Lower lobe of right lung (tissue), 2 donors: ENCODE measurements around the gene CLCF1. TPM values are rescaled to one million over a fixed set of nuclear protein-coding genes. Genes with fewer than 3 reads are reported as not detected.

Experiments used
- ATAC-seq, 2 donors: fragments of 200-7000 bp; cut with Tn5 transposase; one replicate each; pipeline ENCODE4 v1.9.1; 2020 to 2022; ENCODE audit warnings: mild to moderate bottlenecking in 2 of 2, moderate library complexity in 2 of 2
- DNase-seq: peaks from one replicate; pipeline ENCODE4 v3.0.0-alpha.2; 2020
- H3K27ac ChIP-seq: fragments of 200-600 bp; one replicate; pipeline ENCODE4 v1.8.0; 2022
- H3K27me3 ChIP-seq: fragments of 200-600 bp; one replicate; pipeline ENCODE4 v1.8.0; 2022; ENCODE audit warnings: low read depth
- H3K36me3 ChIP-seq: fragments of 200-600 bp; one replicate; pipeline ENCODE4 v1.8.0; 2022; ENCODE audit warnings: mild to moderate bottlenecking
- H3K4me1 ChIP-seq: fragments of 200-600 bp; one replicate; pipeline ENCODE4 v1.8.0; 2022
- H3K4me3 ChIP-seq: fragments of 200-600 bp; one replicate; pipeline ENCODE4 v1.8.0; 2022; ENCODE audit warnings: mild to moderate bottlenecking
- H3K9me3 ChIP-seq: fragments of 200-600 bp; one replicate; pipeline ENCODE4 v1.8.0; 2022
- CTCF ChIP-seq: fragments of 200-600 bp; IDR thresholded peaks from one replicate; pipeline ENCODE4 v1.8.0; 2022; ENCODE audit warnings: antibody characterized with exemption, mild to moderate bottlenecking
- intact Hi-C: fragments of 100-400 bp; cut with DNase I; formaldehyde crosslinking; loops from one replicate; pipeline ENCODE4 v1.11.0; 2022
- total RNA-seq: library from RNA; stranded (reverse); fragmentation: NEBNext Ultra II Directional; extraction: Animal tissue kit (Norgen Biotek cat#: 25700); gene quantifications from one replicate; pipeline ENCODE4 v1.2.1, GENCODE V29; 2021
- donor health status: DM: no; HTN: yes; CAD: no; lungs with severe emphysema.

CLCF1 gene
- total RNA-seq, 1 donor from 2014 or later = 3.7 TPM

DNA sequence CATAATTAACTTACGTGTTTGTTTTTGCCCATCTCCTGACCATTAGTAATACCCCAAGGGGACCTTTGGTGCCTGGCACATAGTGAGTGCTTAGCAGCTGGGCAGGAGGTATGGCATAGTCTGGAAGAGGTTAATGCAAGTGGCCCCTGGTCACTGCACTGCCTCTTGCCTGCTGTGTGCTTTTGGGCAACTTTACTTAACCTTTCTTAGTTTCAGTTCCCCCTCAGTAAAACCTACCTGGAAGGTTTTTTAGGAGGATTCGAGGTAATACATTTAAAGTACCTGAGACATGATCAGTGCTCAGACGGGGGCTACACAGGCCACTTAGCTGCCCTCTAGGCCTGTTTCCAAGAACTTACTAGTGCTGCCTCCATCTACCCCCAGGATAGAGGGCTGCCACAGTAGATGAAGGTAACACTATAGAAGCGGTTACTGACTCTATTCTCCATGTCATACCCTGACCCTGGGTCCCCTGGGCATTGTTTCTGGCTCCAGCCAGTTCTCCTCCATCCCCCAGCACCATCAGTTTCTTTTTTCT is 23.4 kb downstream of the CLCF1 start:
- intact Hi-C loops = loop anchor here (5.0 kb wide), 1 partner anchor 37 kb away; no protein-coding TSS in a partner anchor
- no peak overlapping the region for H3K4me3 ChIP-seq
- H3K36me3 ChIP-seq = no peaks in the 10 kb centered on the region
- ATAC-seq (no peak), DNase-seq (no peak)
- H3K4me1 ChIP-seq = peaks cover 52% of the 10 kb centered on the region
- H3K27me3 ChIP-seq = no peaks in the 10 kb centered on the region
- H3K27ac ChIP-seq = no peak overlapping the region
- TF ChIP-seq CTCF = no peak
- H3K9me3 ChIP-seq = no peaks in the 10 kb centered on the region

DNA sequence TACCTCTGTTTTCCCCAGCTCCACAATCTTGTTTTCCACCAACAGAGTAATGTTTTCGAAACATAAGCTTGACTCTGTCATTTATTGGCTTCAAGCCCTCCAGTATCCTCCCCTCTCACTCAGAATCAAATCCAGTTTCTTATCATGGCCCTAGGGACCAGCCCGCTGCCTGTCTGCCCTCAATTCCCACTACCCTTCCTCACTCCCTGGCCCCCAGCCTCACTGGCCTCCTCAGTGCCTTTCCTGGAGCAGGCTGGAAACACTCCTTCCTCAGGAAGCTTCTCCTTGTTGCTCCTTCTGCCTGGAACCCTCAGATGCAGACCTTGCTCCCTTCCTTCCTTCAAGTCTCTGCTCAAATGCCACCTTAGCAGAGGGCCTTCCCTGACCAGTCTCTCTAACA is 23.9 kb downstream of the CLCF1 start:
- TF ChIP-seq CTCF = no peak
- Histone ChIP-seq H3K9me3 (no peaks in the 10 kb centered on the region), H3K27ac (no peak overlapping the region), H3K27me3 (no peaks in the 10 kb centered on the region), H3K4me3 (no peak overlapping the region), H3K36me3 (no peaks in the 10 kb centered on the region), H3K4me1 (peaks cover 50% of the 10 kb centered on the region)
- no peak for DNase-seq
- ATAC-seq = no peak
- intact Hi-C loops = no loop called here

- no peaks in the 10 kb centered on the region for H3K27me3 ChIP-seq
- H3K4me1 ChIP-seq = peaks cover 45% of the 10 kb centered on the region
- H3K9me3 ChIP-seq = no peaks in the 10 kb centered on the region
- no peak overlapping the region for H3K4me3 ChIP-seq
- TF ChIP-seq CTCF = no peak
- no peaks in the 10 kb centered on the region for H3K36me3 ChIP-seq
- no peak for ATAC-seq
- no peak overlapping the region for H3K27ac ChIP-seq
- DNase-seq = no peak
- intact Hi-C loops = no loop called here
These were observed 24.4 kb downstream of the CLCF1 start for GRCh38 chr11:67349036-67349435.

- H3K27ac ChIP-seq = no peak overlapping the region
- intact Hi-C loops = no loop called here
- H3K36me3 ChIP-seq = no peaks in the 10 kb centered on the region
- H3K4me1 ChIP-seq = peaks cover 42% of the 10 kb centered on the region
- ATAC-seq (no peak), DNase-seq (no peak)
- H3K9me3 ChIP-seq = no peaks in the 10 kb centered on the region
- TF ChIP-seq CTCF = no peak
- no peaks in the 10 kb centered on the region for H3K27me3 ChIP-seq
- no peak overlapping the region for H3K4me3 ChIP-seq
These were observed 25.2 kb downstream of the CLCF1 start for GRCh38 chr11:67347964-67348749.

GRCh38 chr11:67345920-67346819 is 27.2 kb downstream of the CLCF1 start:
- peak; percentile 65 for TF ChIP-seq CTCF
- ATAC-seq = peak; percentile 92 to 94
- H3K27ac ChIP-seq = peak overlapping the region; percentile 47
- H3K4me3 ChIP-seq = no peak overlapping the region
- H3K4me1 ChIP-seq = peaks cover 25% of the 10 kb centered on the region
- intact Hi-C loops = no loop called here
- no peaks in the 10 kb centered on the region for H3K9me3 ChIP-seq
- no peaks in the 10 kb centered on the region for H3K36me3 ChIP-seq
- DNase-seq = no peak
- no peaks in the 10 kb centered on the region for H3K27me3 ChIP-seq
